Kidney (tissue), 14 donors: Measurements from ENCODE around the gene TXNRD1. TPM values are rescaled to one million over a fixed set of nuclear protein-coding genes. Genes with fewer than 3 reads are reported as not detected.

Source experiments
- DNase-seq, 5 donors: peaks; one replicate each; pipeline ENCODE4 v3.0.0-alpha.2; 2013 to 2020
- FAIRE-seq: peaks from 2 replicates; lab custom pipeline; 2012; peaks lifted over from hg19 to GRCh38; lab: Jason Lieb, UNC
- H3K27ac ChIP-seq, 2 donors: one replicate each; pipeline ENCODE4 v1.7.0; 2013; ENCODE audit warnings: low read depth in 2 of 2, low read length in 2 of 2, inconsistent platforms in 1 of 2
- H3K27me3 ChIP-seq: one replicate; pipeline ENCODE4 v1.7.1; 2013; ENCODE audit warnings: low read length, inconsistent platforms; ENCODE audit not compliant: control insufficient read depth, insufficient read depth
- H3K36me3 ChIP-seq, 3 donors: one replicate each; pipeline versions ENCODE4 v1.7.0 to v1.7.1; 2013; ENCODE audit warnings: low read length in 3 of 3, control low read depth in 1 of 3, inconsistent platforms in 1 of 3; ENCODE audit not compliant: insufficient read depth in 3 of 3, control insufficient read depth in 2 of 3
- H3K4me1 ChIP-seq, 3 donors: one replicate each; pipeline versions ENCODE4 v1.7.0 to v1.7.1; 2013; ENCODE audit warnings: low read length in 3 of 3, inconsistent platforms in 1 of 3, low read depth in 1 of 3; ENCODE audit not compliant: control insufficient read depth in 2 of 3, insufficient read depth in 2 of 3
- H3K4me3 ChIP-seq, 3 donors: one replicate each; pipeline versions ENCODE4 v1.7.0 to v1.8.1; 2013; ENCODE audit warnings: low read length in 3 of 3, control low read depth in 1 of 3, inconsistent platforms in 1 of 3
- H3K9ac ChIP-seq, 3 donors: one replicate each; pipeline versions ENCODE4 v1.7.0 to v1.7.1; 2013; ENCODE audit warnings: low read length in 3 of 3, control low read depth in 1 of 3, inconsistent platforms in 1 of 3
- H3K9me3 ChIP-seq, 3 donors: one replicate each; pipeline versions ENCODE4 v1.7.0 to v1.7.1; 2013; ENCODE audit warnings: low read length in 3 of 3, control low read depth in 1 of 3, inconsistent platforms in 1 of 3; ENCODE audit not compliant: control insufficient read depth in 2 of 3, insufficient read depth in 1 of 3
- intact Hi-C: fragments of 100-400 bp; cut with DNase I; formaldehyde crosslinking; loops from one replicate; pipeline ENCODE4 v1.11.1; 2022
- polyA plus RNA-seq: library from polyadenylated mRNA; stranded (reverse); fragments of 350-450 nt; fragmentation: Illumina TruSeq; extraction: RNeasy Lipid Tissue Mini Kit (QIAGEN cat#74804); gene quantifications from one replicate; pipeline ENCODE4 v1.2.3, GENCODE V29; 2014; ENCODE audit warnings: low read depth, low replicate concordance; ENCODE audit not compliant: insufficient read depth
- total RNA-seq: library from RNA; stranded (reverse); fragmentation: NEBNext Ultra II Directional; extraction: Animal tissue kit (Norgen Biotek cat#: 25700); gene quantifications from one replicate; pipeline ENCODE4 v1.2.1, GENCODE V29; 2021
- TF ChIP-seq, protein P1 (sequence below): IDR thresholded peaks from 3 replicates; pipeline ENCODE4 v1.5.1; 2012; ENCODE audit warnings: mild to moderate bottlenecking, moderate library complexity, borderline replicate concordance; ENCODE audit not compliant: insufficient read depth; ENCODE audit errors: extremely low read depth
- donor health status: control.
- donor health status: control.
- donor health status: control.
- donor health status: control.
- donor health status: control.
- donor health status: DM: yes; HTN: yes; CAD: no.
- donor health status: Normal renal cell carcinoma (clear cell type).

TXNRD1 gene
- total and polyA plus RNA-seq, 2 donors from 2014 or later: 45.0 to 73.2 TPM

DNA sequence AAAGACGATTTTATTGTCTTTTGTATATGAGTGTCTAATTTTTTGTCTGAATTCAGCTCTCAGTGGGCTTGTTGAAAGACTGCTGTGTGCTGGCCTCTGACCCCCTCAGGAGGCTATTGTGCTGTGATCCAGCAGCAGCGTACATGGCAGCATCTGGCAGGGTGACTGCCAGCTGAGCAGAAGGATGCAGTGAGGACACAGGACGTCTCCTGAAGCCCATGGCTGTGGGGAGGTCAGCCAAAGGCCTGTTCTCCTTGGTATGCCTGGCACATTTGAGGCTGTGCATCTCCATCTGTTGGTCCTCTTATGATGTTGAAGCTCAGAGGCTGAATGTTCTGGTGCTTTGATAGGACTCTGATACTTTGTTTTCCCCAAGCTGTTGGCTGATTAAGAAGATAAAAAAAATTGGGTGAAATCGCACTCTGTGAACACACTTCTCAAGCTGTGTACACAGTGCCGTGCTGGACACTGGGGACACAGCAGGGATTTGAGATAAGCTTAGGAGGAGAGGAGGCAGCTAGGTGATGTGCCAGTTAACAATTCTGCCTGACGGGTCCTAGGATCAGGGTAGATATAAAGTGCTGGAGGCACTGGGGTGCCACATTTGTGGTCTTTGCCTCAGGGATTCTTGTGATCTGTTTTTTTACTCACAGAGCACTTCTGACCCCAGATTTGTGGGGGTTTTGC, 125.5 kb downstream of the TXNRD1 start:
- TF ChIP-seq, protein P1, sequence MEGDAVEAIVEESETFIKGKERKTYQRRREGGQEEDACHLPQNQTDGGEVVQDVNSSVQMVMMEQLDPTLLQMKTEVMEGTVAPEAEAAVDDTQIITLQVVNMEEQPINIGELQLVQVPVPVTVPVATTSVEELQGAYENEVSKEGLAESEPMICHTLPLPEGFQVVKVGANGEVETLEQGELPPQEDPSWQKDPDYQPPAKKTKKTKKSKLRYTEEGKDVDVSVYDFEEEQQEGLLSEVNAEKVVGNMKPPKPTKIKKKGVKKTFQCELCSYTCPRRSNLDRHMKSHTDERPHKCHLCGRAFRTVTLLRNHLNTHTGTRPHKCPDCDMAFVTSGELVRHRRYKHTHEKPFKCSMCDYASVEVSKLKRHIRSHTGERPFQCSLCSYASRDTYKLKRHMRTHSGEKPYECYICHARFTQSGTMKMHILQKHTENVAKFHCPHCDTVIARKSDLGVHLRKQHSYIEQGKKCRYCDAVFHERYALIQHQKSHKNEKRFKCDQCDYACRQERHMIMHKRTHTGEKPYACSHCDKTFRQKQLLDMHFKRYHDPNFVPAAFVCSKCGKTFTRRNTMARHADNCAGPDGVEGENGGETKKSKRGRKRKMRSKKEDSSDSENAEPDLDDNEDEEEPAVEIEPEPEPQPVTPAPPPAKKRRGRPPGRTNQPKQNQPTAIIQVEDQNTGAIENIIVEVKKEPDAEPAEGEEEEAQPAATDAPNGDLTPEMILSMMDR: no peak
- intact Hi-C loops: no loop called here
- FAIRE-seq (no peak), DNase-seq (no peak)
- Histone ChIP-seq H3K9me3 (no peaks in the 10 kb centered on the region), H3K27me3 (no peaks in the 10 kb centered on the region), H3K4me1 (no peaks in the 10 kb centered on the region), H3K4me3 (no peak overlapping the region), H3K36me3 (peaks cover 2 to 31% (median 15%) of the 10 kb centered on the region in 3 donors), H3K9ac (no peak overlapping the region), H3K27ac (no peak overlapping the region)

DNA sequence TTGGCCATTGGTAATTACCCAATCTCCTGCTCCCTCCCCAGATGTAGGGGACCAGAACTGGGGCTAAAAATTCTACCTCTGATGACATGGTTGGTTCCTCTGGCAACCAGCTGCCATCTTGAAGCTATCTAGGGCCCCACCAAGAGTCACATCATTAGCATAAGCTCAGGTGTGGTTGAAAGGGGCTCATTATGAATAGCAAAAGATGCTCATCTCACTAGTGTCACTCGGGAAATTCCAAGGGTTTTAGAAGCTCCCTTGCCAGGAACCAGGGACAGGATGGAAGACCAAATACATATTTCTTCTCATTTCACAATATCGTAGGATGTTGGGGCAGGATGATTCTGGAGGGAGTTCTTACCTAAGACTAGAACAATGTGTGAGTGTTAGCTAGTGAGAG, 126.6 kb downstream of the TXNRD1 start:
- no peak overlapping the region for H3K27ac ChIP-seq
- H3K9ac ChIP-seq: no peak overlapping the region
- no peaks in the 10 kb centered on the region for H3K27me3 ChIP-seq
- no peaks in the 10 kb centered on the region for H3K9me3 ChIP-seq
- DNase-seq: no peak
- peaks cover 2 to 26% (median 14%) of the 10 kb centered on the region in 3 donors for H3K36me3 ChIP-seq
- TF ChIP-seq, protein P1: no peak
- H3K4me1 ChIP-seq: no peaks in the 10 kb centered on the region
- no peak overlapping the region for H3K4me3 ChIP-seq
- FAIRE-seq: no peak
- intact Hi-C loops: no loop called here

DNA sequence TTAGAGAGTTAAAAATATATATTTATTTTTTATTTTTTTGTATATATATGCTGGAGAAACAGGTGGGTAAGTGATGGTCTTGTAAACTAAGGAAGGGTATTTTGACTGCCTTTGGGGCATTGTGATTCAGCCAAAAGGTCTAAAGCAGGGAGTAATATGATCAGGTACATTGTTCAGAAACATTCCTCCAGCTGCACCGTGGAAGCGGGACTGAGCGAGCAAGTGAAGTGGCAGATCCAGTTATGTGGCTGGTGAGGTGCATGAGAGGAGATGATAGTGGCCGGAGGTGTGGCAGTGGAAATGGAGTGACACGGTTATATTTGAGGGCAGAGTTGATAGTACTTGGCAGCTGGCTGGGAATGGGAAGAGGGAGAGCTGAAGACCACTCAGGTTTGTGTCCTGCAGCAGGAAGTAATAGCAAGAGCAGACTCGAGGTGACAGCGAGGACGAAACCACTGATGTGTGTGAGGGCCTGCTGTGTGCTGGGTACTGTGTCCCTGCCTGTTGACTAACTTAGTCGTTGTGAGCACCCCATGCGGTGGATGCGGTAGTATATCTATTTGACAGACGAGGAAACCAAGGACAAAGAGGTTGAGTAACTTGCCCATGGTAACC, 127.2 kb downstream of the TXNRD1 start:
- intact Hi-C loops: no loop called here
- Histone ChIP-seq H3K9me3 (no peaks in the 10 kb centered on the region), H3K9ac (no peak overlapping the region), H3K4me1 (no peaks in the 10 kb centered on the region), H3K27me3 (no peaks in the 10 kb centered on the region), H3K27ac (no peak overlapping the region), H3K4me3 (no peak overlapping the region), H3K36me3 (peaks cover 2 to 30% (median 17%) of the 10 kb centered on the region in 3 donors)
- DNase-seq (no peak), FAIRE-seq (no peak)
- TF ChIP-seq, protein P1: no peak
